ENCODE measurements around the gene CACTIN.

DNA sequence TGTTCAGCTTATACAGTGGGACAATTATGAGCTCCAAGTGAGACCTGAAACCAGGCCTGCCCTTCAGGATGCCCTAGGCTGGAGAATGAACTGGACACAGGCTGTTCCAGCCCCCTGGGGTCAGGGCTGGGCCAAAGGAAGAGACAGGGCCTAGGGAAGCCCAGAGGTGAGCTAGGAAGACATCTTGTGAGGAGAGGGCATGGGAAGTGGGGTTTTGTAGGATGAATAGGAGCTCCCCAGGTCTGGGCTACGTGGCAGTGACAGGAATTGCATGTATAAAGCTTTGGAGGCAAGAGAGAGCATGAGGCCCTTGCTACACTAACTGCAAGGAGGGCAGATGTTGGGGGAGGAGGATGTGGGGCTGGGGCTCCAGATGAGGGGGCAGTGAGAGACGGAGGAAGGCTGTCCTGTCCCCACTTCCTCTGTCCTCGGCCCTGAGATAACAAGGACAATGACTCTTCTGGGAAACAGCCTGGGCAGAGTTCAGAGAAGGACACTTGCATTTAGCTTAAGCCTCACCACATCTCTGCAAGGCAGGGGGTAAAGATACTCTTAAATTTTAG lies 18.4 kb downstream of the CACTIN start:
- TF ChIP-seq YY1 (IDR thresholded peaks at IDR 0.05; ENCODE audit: insufficient read depth, insufficient read length) (no peak), SUZ12 (IDR thresholded peaks at IDR 0.05; ENCODE audit: extremely low read depth, insufficient read depth, insufficient read length) (no peak)
